GM19193 (cell line): ENCODE measurements around the gene EYS.

ENCODE experiments used
- POLR2A ChIP-seq: IDR thresholded peaks from 4 replicates; pipeline ENCODE4 v1.6.1; 2011; ENCODE audit not compliant: insufficient read depth, insufficient read length; ENCODE audit errors: extremely low read depth

EYS gene

DNA sequence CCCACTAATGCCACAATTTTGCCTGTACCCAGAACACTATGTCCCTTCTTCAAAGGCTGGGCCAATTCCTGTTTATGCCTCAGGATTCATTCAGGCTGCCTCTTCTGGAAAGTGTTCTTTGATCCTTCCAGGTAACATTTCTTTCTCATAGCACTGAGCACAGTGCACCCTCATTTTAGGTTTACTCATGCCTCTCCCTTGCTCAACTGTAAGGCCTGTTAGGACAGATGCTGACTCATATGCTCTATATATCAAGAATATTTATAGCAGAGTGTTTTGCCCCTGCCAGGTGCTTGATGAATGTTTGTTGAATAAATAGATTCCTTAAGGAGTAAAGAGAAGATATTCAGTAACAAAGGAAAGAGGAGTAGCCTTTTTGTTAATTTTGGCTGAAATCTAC is 1807.5 kb downstream of the EYS start:
- no peak for TF ChIP-seq POLR2A

DNA sequence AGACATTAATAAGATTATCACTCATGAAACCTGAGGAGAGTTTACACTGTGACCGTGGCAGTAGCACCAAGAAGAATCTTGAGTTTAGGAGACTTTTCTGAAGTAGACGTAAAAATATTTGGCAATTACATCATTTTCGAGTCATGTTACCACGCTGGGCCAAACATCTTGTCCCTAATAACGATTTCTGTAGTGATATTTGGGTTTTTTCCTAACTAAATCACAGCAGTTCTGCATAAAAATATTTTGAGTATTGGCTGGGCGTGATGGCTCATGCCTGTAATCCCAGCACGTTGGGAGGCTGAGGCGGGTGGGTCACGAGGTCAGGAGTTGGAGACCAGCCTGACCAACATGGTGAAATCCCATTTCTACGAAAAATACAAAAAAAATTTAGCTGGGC is 1809.1 kb downstream of the EYS start:
- no peak for TF ChIP-seq POLR2A

DNA sequence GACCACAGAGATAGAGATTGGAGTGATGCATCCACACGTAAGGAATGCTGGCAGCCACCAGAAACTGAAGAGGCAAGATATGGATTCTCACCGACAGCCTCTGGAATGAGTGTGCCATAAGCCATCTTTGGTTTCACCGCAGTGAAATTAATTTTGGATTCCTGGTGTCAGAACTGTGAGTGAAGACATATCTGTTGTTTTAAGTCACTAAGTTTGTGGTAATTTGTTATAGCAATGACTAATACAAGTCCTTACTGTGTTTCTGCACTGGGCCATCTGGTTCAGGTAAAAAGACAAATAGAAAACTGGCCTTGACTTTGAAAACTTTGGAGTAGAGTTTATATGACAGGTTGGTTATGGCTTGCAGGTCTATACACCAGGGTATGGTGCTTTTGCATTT is 1809.6 kb downstream of the EYS start:
- no peak for TF ChIP-seq POLR2A

DNA sequence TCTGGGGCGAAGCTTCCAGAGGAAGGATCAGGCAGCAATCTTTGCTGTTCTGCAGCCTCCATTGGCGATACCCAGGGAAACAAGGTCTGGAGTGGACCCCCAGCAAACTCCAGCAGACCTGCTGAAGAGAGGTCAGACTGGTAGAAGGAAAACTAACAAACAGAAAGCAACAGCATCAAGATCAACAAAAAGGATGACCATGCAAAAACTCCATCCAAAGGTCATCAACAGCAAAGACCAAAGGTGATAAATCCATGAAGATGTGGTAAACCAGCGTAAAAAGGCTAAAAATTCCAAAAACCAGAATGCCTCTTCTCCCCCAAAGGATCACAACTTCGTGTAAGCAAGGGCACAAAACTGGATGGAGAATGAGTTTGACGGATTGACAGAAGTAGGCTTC is 1818.6 kb downstream of the EYS start:
- no peak for TF ChIP-seq POLR2A

DNA sequence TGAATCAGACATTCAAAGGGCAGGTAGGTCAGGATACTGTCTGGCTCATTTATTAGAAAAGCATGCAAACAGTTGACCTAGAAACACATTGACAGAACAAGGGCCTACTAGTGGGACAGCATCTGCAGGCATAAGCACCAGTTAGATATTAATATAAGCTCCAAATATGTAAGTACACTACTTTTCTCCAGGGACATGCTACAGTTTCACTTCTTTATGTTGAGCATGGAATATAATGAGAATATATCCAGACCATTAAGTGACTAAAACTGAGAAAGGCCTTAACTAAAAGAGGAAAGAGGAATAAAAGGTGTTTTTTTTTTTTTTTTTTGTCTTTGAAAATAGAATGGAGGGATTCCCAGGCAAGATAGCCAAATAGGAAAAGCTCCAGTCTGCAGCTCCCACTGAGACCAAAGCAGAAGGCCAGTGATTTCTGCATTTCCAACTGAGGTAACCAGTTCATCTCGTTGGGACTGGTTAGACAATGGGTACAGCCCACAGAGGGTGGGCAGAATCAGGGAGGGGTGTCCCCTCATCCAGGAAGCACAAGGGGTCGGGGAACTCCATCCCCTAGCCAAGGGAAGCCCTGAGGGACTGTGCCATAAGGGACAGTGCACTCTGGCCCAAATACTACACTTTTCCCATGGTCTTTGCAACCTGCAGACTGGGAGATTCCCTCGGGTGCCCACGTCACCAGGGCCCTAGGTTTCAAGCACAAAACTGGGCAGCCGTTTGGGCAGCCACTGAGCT is 1819.8 kb downstream of the EYS start:
- no peak for TF ChIP-seq POLR2A

DNA sequence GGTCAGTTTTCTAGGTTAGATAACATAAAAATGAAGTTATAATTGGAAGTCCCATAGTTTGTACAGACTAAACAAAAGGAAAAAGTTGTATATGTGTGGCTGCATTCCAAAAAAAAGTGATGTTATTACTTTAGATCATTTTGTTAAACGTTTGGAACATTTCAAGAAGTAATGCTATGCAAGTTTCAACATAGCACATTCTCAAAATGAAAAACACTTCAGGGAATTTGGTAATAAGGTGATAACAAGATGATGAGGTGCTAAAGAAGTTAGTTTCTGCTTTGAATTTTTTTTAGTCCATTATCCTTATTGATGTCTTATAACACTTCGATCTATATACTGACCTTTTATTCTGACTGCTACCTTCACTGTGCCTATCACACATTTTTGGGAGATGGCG is 1820.7 kb downstream of the EYS start:
- no peak for TF ChIP-seq POLR2A

DNA sequence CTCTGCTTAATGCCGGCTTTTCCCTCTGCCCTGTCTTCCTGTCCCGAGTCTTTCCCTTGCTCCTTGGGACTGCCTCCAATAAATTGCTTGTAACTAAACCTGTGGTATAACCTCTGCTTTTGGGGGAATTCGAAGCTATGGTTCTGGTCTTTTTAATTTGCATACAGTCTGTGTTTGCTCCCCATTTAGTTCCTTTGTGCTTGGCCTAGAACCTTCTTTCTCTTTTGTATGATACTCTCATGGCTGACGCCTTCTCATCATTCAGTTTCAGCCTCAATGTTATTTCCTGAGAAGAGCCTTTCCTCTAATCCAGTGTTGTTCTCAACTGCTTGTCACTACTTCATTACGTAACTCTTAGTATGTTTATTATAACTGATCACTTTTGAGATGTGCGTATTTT is 1823.4 kb downstream of the EYS start:
- TF ChIP-seq POLR2A: no peak

DNA sequence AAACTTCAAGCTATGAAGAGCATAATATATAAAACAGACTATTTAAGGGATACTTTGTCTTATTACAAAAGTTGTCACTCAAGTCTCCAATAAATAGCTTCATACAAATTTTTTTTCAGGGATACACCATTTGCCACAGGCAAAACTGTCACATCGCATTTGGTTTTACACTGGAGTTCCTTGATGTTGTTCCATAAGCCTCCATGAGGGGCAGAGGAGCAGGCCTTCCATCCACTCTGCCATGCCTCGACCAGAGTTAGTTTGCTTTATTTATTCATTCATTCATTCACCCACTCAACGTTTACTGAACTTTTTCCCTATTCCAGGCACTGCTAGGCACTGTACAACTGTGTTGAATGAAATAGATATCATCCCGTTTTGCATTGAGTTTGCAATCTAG is 1824.8 kb downstream of the EYS start:
- TF ChIP-seq POLR2A: no peak

DNA sequence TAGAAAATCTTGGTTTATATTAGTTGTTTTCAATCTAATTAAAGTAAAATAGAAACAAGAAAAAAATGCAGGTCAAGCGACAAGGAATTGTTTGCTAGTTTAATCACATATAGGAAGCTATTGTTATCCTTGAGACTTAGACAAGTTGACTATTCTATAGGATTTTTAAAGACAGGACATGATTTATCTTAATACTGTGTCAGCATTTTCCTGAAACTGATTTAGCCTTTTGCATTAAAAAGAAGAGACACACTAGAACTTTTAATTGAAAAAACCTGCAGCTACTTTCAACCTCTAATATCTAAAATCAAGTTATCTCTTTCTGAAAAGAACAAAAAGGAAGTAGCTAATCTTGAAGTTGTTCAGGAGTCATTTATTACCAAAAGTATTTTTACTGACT is 1825.2 kb downstream of the EYS start:
- TF ChIP-seq POLR2A: no peak

DNA sequence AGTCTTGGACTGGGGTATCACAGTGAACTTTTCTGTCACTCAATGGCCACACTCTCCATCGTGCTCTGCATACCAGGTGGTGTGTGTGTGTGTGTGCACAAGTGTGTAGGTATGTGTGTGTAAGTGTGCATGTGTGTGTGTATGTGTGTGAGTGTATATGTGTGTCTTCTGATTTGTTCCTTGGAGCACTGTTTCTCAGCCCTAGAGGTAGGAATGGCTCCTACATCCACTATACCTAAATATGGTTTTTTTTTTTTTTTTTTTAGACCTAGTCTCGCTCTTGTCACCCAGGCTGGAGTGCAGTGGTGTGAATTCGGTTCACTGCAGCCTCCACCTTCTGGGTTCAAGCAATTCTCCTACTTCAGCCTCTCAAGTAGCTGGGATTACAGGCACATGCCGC is 1834.8 kb downstream of the EYS start:
- no peak for TF ChIP-seq POLR2A

DNA sequence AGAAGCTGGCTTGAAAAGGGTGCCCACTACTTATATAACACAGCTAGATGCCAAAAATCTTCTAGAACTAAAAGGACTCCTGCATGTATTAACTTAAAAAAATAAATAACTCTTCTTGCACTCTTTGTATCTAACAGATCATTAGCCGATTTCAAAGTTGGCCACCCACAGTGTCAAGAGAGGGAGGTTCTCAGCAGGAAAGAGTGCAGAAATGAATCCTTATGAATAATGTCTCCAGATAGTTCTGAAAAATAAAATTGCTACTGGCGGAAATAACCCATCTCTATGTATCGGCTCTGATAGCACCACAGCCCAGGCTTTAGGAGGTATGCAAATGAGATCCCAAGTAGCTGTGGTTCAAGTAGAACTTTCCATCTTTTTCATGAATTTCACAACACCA is 1838.7 kb downstream of the EYS start:
- no peak for TF ChIP-seq POLR2A

DNA sequence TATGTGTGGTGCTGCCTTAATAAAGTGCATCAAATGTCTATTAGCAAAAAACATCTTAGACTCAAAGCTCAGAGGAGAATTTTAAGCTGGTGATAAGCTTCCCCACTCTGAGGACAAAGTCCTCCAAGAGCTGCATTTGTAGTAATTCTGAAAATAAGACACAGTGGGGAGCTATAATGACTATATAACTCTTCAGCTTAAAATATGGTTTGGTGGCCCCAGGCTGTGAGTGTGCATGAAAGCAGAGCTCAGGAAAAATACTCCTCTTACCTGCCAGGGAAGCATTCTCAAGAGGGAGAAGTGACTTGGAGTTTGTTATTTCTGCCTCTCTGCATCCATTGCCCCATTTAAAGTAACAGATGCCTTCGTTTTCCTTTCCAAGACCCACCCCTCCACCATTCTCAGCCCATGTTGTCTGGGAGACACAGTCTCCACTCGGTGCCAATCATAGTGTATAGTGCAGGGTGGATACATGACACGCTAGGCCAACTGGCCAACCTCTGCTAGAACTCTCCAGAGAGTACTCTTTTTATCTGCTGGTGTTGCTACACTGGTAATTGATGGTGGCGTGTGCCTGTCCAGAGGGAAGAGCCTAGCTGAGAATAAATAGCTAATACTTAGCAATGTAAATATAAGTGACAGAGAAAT is 1842.2 kb downstream of the EYS start:
- TF ChIP-seq POLR2A: no peak

DNA sequence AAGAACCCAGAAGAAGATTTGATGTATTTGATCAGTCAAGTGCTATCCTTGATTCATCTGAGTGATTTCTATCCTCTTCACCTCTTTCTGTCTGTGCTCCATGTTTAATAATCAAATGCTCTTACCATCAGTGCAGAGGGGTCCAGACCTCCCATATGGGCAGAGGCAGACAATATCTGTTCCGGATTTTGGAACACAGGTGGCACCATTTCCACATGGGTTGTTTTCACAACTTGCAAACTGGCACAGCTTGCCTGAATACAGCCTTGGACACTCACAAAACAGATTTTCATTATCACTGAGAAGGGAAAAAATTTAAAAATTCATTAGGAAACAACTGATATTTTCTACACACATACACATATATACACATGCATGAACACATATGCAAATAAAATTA is 1843.0 kb downstream of the EYS start:
- TF ChIP-seq POLR2A: no peak

DNA sequence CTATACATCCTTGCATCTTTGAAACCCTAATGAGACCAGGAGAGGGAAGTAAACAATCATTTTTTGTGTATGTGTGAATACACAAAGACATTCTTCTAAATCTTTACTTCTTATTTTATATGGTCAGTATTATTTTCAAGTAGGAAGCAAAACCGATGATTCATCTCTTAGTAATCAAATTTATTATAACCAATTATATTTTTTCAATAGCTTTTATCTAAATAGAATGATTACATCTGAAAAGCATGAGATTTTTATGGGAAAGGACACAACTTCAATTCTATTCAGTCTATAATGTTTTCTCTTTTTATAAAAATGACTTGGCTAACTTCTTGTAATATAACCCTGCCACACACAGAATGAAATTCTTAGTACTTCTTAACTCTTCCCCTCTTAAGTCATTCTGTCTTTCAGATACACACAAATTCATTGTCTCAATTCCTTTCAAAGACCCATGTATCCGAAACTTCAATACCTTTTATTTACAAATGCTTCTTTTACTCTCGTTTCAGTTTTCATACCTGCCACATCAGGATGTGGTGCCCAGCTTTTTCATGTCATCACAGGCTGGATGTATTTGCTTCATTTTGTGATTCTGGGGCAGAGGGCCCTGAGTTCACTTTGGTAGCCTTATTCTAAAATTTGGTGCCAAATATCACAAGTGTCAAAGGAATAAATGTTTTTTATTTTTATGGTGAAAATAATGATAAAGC is 1844.4 kb downstream of the EYS start:
- no peak for TF ChIP-seq POLR2A

DNA sequence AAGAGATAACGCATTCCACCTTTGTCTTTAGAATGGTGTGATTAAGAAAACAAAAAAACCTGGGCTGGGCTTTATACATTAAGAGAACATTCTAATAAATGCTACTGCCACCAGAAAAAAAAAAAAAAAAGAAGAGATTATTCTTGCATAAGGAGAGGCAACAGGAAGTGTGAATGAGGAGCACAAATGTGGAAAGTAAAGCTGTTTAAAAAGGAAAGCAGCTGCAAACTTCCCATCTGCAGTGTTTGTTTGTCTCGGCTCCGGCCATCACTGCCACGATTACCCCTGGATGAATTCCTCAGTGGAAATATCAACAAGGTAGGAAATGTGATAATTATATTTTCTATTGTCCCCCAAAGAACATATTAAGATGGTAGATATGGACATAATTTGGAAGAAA is 1847.5 kb downstream of the EYS start:
- TF ChIP-seq POLR2A: no peak

DNA sequence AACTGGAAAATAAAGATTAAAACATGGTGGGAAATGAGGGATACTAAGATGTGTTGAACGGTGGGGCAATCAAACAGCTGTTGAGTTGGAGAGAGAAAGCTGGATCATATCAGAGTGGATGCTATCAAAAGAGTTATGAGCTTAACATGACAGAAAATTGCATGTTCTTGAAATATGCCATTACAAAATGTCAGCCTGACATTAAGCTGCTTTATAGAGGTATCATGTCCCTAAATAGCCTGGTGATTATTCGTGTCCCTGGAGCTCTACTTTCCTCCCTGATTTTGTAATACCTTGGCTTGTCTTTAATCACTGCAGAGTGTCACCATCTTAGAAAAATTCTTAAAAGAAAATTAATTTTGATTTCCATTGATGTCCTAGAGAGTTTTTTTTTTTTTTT is 1848.3 kb downstream of the EYS start:
- TF ChIP-seq POLR2A: no peak
